Activated B cell treated with CpG ODN at 0.5 μM for 24 hours (primary cell): ENCODE results near the gene HS2ST1. TPM values are rescaled to one million over a fixed set of nuclear protein-coding genes. Genes with fewer than 3 reads are reported as not detected.
"Not testable (repeated sequence)": the region's sequence is repeated elsewhere in the genome, so short reads cannot be mapped to it uniquely, and the experiment has no call there.

Source experiments
- ATAC-seq: fragments of 200-7000 bp; cut with Tn5 transposase; one replicate; pipeline ENCODE4 v1.10.0; 2021; ENCODE audit warnings: low read depth, mild to moderate bottlenecking, moderate library complexity
- CTCF ChIA-PET: fragments of 350-600 bp; sonication (Branson Sonifier 250); formaldehyde crosslinking; loops from one replicate; lab custom pipeline; 2021; ENCODE audit warnings: antibody characterized with exemption; lab: Charles Lee
- POLR2A ChIA-PET: fragments of 350-600 bp; sonication (Branson Sonifier 250); formaldehyde crosslinking; loops from one replicate; lab custom pipeline; 2021; ENCODE audit warnings: antibody characterized with exemption; lab: Charles Lee
- DNase-seq: peaks from one replicate; pipeline ENCODE4 v3.0.0; 2022
- H3K27ac Mint-ChIP-seq: one replicate; pipeline ENCODE4 v1.8.0; 2020; ENCODE audit warnings: mixed read lengths
- H3K27me3 Mint-ChIP-seq: one replicate; pipeline ENCODE4 v1.8.0; 2021; ENCODE audit warnings: mixed read lengths
- H3K36me3 Mint-ChIP-seq: one replicate; pipeline ENCODE4 v1.8.0; 2021; ENCODE audit warnings: low read depth, mixed read lengths
- H3K4me1 Mint-ChIP-seq: one replicate; pipeline ENCODE4 v1.8.0; 2021; ENCODE audit warnings: mixed read lengths
- H3K4me3 Mint-ChIP-seq: one replicate; pipeline ENCODE4 v1.8.0; 2020; ENCODE audit warnings: mild to moderate bottlenecking, mixed read lengths
- H3K9me3 Mint-ChIP-seq: one replicate; pipeline ENCODE4 v1.8.0; 2020; ENCODE audit warnings: mixed read lengths
- intact Hi-C: fragments of 100-400 bp; cut with micrococcal nuclease; formaldehyde crosslinking; loops from one replicate; pipeline ENCODE4 v1.15.1; 2024
- total RNA-seq: library from RNA; stranded (reverse); gene quantifications from 2 replicates; pipeline ENCODE4 v1.2.3, GENCODE V29; 2022
- TF ChIP-seq, protein P1 (sequence below): fragments of 200-600 bp; IDR thresholded peaks from one replicate; pipeline ENCODE4 v1.8.0; 2022; ENCODE audit warnings: antibody characterized with exemption, mild to moderate bottlenecking

The HS2ST1 gene
- total RNA-seq, 1 donor from 2014 or later = 24.2 TPM

DNA sequence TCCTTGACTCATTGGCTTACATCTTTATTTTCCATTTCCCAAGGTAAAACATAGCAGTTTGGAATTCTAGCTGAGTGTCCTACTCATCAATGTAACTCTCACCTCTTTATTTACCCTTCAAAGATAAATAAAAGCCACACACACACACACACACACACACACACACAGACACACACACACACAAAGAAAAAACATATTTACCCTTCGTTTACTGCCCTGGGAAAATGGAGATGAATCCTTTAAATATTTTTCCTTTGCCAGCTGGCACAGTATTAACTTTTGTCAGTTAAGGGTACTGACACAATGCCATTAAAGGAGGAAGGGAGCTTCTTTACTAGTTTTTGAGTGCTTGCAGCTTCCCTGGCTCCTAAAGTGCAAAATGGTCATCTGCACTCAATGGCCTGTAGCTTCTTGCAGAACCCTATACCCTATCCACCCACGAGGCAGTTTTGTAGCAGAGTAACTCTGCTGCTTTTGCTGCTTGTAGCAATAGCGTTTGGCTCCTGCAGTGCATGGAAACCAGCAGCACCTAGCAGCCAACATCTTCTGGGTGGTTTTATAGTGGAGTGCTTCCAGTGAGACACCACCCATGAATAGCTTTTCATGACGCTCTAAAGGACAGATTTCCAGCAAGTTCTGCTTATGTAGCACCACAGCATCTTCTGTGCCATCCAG is 103.7 kb downstream of the HS2ST1 start:
- no peak overlapping the region for H3K4me3 Mint-ChIP-seq
- H3K36me3 Mint-ChIP-seq = peaks cover 11% of the 10 kb centered on the region
- DNase-seq (no peak), ATAC-seq (no peak)
- H3K27ac Mint-ChIP-seq = no peak overlapping the region
- peaks cover 10% of the 10 kb centered on the region for H3K4me1 Mint-ChIP-seq
- TF ChIP-seq, protein P1, sequence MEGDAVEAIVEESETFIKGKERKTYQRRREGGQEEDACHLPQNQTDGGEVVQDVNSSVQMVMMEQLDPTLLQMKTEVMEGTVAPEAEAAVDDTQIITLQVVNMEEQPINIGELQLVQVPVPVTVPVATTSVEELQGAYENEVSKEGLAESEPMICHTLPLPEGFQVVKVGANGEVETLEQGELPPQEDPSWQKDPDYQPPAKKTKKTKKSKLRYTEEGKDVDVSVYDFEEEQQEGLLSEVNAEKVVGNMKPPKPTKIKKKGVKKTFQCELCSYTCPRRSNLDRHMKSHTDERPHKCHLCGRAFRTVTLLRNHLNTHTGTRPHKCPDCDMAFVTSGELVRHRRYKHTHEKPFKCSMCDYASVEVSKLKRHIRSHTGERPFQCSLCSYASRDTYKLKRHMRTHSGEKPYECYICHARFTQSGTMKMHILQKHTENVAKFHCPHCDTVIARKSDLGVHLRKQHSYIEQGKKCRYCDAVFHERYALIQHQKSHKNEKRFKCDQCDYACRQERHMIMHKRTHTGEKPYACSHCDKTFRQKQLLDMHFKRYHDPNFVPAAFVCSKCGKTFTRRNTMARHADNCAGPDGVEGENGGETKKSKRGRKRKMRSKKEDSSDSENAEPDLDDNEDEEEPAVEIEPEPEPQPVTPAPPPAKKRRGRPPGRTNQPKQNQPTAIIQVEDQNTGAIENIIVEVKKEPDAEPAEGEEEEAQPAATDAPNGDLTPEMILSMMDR = no peak
- no peaks in the 10 kb centered on the region for H3K27me3 Mint-ChIP-seq
- H3K9me3 Mint-ChIP-seq = peaks cover 8% of the 10 kb centered on the region
- CTCF ChIA-PET = no interaction called here
- POLR2A ChIA-PET = no interaction called here
- intact Hi-C loops = no loop called here

DNA sequence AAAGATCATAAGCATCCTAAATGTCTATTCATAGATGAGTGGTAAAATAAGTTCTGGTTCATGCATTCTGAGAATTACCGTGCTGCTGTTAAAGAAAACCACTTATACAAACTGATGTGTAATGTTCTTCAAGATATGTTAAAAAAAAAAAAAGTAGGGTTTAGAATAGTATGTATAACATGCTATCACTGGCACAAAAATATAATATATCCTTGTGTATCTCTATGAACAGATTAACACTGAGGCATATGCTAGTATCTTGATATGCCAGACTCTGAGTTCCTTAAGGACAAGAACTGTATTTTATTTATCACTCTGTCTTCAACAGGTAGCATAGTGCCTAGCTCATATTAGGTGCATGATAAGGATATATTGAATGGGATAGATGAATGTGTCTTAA is 108.9 kb downstream of the HS2ST1 start:
- no peak for DNase-seq
- H3K27ac Mint-ChIP-seq = no peak overlapping the region
- intact Hi-C loops = no loop called here
- no peak for ATAC-seq
- H3K4me1 Mint-ChIP-seq = peaks cover 18% of the 10 kb centered on the region
- TF ChIP-seq, protein P1 = no peak
- H3K27me3 Mint-ChIP-seq = no peaks in the 10 kb centered on the region
- POLR2A ChIA-PET = no interaction called here
- CTCF ChIA-PET = no interaction called here
- no peak overlapping the region for H3K4me3 Mint-ChIP-seq
- H3K9me3 Mint-ChIP-seq = no peaks in the 10 kb centered on the region
- H3K36me3 Mint-ChIP-seq = no peaks in the 10 kb centered on the region

DNA sequence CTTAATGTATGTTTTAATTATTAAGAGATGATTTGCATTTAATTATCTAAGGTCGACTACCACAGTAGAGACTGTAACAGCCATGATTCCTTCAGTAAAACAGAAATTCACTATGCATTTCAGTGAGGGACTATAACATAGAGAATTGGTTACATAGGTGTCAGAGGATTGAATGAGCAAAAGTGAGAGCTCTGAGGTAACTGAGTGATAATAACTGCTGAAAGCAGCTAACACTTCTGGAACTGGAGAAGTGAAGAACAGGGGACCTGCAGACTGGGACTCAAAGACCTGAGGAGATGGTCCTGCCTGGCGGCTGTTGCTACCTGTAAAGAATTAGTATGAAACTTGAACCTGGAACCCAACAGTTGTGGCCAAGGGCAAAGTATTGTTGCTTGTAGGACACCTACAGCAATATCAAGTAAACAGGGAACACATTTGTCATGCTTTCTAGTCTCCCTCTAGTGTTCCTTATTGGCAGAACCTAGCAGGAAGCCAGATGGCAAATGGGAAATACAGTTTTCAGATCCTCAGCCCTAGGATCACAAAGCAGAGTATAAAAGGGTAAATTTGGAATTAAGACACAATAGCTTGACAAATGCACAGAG is 110.6 kb downstream of the HS2ST1 start:
- DNase-seq = no peak
- CTCF ChIA-PET = no interaction called here
- H3K27ac Mint-ChIP-seq = no peak overlapping the region

DNA sequence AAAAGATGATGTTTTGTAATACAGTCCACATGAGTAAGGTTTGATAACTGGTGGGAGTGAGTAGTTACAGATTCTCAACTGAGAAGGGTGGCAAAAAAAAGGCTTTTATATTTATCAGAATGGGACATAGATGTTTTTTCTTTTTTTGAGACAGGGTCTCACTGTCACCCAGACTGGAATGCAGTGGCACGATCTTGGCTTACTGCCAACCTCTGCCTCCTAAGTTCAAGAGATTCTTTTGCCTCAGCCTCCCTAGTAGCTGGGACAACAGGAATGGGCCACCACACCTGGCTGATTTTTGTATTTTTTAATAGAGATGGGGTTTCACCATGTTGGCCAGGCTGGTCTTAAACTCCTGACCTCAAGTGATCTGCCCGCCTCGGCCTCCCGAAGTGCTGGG is 113.1 kb downstream of the HS2ST1 start:
- H3K9me3 Mint-ChIP-seq, H3K27me3 Mint-ChIP-seq, H3K4me3 Mint-ChIP-seq, CTCF ChIA-PET, DNase-seq, H3K36me3 Mint-ChIP-seq, intact Hi-C loops, H3K27ac Mint-ChIP-seq, ATAC-seq, POLR2A ChIA-PET: not testable (repeated sequence)
- H3K4me1 Mint-ChIP-seq = peaks cover 24% of the 10 kb centered on the region

More for the DNA sequence above, 110.6 kb downstream of the HS2ST1 start:
- POLR2A ChIA-PET = no interaction called here
- Mint-ChIP-seq H3K4me3 (no peak overlapping the region), H3K36me3 (no peaks in the 10 kb centered on the region), H3K27me3 (no peaks in the 10 kb centered on the region), H3K4me1 (peaks cover 21% of the 10 kb centered on the region), H3K9me3 (no peaks in the 10 kb centered on the region)
- intact Hi-C loops = loop anchor here (1.0 kb wide), 2 partner anchors 59 to 192 kb away; no protein-coding TSS in a partner anchor
- TF ChIP-seq, protein P1 = no peak
- ATAC-seq = peak; percentile 21

DNA sequence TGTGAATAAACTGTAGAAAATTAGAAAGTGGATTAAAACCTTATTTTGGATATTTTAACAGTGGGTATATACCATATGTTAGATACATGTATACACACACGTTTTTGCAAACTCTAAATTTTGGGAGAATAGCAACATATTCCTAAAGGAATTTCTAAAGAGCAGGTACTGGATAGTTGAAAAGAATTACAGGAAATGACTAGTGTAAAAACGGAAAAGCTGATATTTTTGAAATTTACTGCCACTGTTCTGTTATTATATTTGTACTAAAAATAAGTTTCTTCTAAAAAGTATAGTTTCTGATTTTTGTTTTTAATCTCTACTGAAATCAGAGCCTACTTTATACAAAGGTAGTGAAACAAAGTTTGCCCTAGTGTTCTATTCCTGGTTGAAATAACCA is 114.1 kb downstream of the HS2ST1 start:
- TF ChIP-seq, protein P1 = no peak
- Mint-ChIP-seq H3K27ac (no peak overlapping the region), H3K4me3 (no peak overlapping the region), H3K27me3 (no peaks in the 10 kb centered on the region), H3K9me3 (no peaks in the 10 kb centered on the region), H3K4me1 (peaks cover 24% of the 10 kb centered on the region), H3K36me3 (no peaks in the 10 kb centered on the region)
- CTCF ChIA-PET = no interaction called here
- ATAC-seq (no peak), DNase-seq (no peak)
- POLR2A ChIA-PET = interaction anchor here (0.5 kb wide), 1 partner anchor 115 kb away, joined by 3 read pairs; no protein-coding TSS in a partner anchor
- intact Hi-C loops = no loop called here
